Measurements from ENCODE around the gene TSC1. TPM values are rescaled to one million over a fixed set of nuclear protein-coding genes. Genes with fewer than 3 reads are reported as not detected.

Gene TSC1
- total and polyA plus RNA-seq, 2 experiments from 2014 or later = 23.7 to 48.0 TPM

DNA sequence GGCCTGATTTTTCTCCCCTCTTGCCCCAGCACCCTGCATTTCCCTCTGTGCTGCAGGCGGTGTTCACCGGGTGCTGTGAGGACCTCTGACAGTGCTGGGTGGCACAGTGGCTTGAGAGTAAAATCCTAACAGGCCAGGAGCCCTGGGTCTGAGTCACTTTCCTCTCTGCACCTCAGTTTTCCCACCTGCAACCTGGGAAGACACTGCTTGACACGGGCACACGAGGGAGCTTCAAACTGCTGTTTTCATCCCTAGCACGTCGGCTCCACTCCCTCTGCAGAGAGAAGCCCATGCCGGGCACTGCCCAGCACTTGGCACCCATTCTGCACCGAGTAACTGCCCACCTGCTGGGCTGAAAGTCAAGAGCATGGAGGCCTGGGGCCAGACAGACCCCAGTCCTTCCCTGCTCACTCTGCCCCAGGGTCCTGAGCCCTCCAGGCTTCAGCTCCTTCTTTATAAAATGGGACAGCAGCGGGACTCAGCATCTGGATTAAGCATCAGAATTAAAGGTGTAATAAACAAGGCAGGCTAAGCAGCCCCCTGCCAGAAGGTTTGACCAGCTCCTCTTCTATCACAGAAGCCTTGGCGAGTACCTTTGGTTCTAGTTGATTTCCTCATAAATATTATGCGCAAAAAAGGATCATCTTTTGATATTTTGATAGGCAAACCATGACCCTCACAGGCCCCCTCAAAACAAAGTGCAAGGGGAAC is 39.2 kb upstream of the TSC1 start:
- no peak for ATAC-seq
- H3K27ac ChIP-seq (ENCODE audit: low read depth) = no peak overlapping the region
- peaks cover 4% of the 10 kb centered on the region; the same call in 1 of the 2 replicates for H3K4me1 ChIP-seq (ENCODE audit: insufficient read depth)
- no peak overlapping the region for H3K27ac Mint-ChIP-seq
- no peaks in the 10 kb centered on the region for H3K79me2 ChIP-seq (replicated peaks; ENCODE audit: insufficient read depth)
- H3K4me2 ChIP-seq = no peak overlapping the region
- no peak overlapping the region for H3K4me3 ChIP-seq
- no peak for DNase-seq (ENCODE audit: low spot score)
- H3K36me3 Mint-ChIP-seq (ENCODE audit: low read depth) = no peaks in the 10 kb centered on the region
- peaks cover 24% of the 10 kb centered on the region for H3K27me3 Mint-ChIP-seq (ENCODE audit: insufficient read depth, low read depth, poor library complexity)
- peaks cover 8% of the 10 kb centered on the region for H3K4me1 Mint-ChIP-seq
- TF ChIP-seq, protein P1, sequence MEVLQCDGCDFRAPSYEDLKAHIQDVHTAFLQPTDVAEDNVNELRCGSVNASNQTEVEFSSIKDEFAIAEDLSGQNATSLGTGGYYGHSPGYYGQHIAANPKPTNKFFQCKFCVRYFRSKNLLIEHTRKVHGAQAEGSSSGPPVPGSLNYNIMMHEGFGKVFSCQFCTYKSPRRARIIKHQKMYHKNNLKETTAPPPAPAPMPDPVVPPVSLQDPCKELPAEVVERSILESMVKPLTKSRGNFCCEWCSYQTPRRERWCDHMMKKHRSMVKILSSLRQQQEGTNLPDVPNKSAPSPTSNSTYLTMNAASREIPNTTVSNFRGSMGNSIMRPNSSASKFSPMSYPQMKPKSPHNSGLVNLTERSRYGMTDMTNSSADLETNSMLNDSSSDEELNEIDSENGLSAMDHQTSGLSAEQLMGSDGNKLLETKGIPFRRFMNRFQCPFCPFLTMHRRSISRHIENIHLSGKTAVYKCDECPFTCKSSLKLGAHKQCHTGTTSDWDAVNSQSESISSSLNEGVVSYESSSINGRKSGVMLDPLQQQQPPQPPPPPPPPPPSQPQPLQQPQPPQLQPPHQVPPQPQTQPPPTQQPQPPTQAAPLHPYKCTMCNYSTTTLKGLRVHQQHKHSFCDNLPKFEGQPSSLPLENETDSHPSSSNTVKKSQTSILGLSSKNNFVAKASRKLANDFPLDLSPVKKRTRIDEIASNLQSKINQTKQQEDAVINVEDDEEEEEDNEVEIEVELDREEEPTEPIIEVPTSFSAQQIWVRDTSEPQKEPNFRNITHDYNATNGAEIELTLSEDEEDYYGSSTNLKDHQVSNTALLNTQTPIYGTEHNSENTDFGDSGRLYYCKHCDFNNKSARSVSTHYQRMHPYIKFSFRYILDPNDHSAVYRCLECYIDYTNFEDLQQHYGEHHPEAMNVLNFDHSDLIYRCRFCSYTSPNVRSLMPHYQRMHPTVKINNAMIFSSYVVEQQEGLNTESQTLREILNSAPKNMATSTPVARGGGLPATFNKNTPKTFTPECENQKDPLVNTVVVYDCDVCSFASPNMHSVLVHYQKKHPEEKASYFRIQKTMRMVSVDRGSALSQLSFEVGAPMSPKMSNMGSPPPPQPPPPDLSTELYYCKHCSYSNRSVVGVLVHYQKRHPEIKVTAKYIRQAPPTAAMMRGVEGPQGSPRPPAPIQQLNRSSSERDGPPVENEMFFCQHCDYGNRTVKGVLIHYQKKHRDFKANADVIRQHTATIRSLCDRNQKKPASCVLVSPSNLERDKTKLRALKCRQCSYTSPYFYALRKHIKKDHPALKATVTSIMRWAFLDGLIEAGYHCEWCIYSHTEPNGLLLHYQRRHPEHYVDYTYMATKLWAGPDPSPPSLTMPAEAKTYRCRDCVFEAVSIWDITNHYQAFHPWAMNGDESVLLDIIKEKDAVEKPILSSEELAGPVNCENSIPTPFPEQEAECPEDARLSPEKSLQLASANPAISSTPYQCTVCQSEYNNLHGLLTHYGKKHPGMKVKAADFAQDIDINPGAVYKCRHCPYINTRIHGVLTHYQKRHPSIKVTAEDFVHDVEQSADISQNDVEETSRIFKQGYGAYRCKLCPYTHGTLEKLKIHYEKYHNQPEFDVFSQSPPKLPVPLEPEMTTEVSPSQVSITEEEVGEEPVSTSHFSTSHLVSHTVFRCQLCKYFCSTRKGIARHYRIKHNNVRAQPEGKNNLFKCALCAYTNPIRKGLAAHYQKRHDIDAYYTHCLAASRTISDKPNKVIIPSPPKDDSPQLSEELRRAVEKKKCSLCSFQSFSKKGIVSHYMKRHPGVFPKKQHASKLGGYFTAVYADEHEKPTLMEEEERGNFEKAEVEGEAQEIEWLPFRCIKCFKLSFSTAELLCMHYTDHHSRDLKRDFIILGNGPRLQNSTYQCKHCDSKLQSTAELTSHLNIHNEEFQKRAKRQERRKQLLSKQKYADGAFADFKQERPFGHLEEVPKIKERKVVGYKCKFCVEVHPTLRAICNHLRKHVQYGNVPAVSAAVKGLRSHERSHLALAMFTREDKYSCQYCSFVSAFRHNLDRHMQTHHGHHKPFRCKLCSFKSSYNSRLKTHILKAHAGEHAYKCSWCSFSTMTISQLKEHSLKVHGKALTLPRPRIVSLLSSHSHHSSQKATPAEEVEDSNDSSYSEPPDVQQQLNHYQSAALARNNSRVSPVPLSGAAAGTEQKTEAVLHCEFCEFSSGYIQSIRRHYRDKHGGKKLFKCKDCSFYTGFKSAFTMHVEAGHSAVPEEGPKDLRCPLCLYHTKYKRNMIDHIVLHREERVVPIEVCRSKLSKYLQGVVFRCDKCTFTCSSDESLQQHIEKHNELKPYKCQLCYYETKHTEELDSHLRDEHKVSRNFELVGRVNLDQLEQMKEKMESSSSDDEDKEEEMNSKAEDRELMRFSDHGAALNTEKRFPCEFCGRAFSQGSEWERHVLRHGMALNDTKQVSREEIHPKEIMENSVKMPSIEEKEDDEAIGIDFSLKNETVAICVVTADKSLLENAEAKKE (CRISPR knock-in tag; IDR thresholded peaks at IDR 0.05) = no peak
- TF ChIP-seq, protein P2, sequence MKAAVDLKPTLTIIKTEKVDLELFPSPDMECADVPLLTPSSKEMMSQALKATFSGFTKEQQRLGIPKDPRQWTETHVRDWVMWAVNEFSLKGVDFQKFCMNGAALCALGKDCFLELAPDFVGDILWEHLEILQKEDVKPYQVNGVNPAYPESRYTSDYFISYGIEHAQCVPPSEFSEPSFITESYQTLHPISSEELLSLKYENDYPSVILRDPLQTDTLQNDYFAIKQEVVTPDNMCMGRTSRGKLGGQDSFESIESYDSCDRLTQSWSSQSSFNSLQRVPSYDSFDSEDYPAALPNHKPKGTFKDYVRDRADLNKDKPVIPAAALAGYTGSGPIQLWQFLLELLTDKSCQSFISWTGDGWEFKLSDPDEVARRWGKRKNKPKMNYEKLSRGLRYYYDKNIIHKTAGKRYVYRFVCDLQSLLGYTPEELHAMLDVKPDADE (IDR thresholded peaks at IDR 0.05) = no peak
- TF ChIP-seq ZNF331 (CRISPR knock-in tag; IDR thresholded peaks at IDR 0.05; ENCODE audit: low read depth) = no peak
- TF ChIP-seq ZNF114 (CRISPR knock-in tag; IDR thresholded peaks at IDR 0.05) = no peak
- TF ChIP-seq, protein P3, sequence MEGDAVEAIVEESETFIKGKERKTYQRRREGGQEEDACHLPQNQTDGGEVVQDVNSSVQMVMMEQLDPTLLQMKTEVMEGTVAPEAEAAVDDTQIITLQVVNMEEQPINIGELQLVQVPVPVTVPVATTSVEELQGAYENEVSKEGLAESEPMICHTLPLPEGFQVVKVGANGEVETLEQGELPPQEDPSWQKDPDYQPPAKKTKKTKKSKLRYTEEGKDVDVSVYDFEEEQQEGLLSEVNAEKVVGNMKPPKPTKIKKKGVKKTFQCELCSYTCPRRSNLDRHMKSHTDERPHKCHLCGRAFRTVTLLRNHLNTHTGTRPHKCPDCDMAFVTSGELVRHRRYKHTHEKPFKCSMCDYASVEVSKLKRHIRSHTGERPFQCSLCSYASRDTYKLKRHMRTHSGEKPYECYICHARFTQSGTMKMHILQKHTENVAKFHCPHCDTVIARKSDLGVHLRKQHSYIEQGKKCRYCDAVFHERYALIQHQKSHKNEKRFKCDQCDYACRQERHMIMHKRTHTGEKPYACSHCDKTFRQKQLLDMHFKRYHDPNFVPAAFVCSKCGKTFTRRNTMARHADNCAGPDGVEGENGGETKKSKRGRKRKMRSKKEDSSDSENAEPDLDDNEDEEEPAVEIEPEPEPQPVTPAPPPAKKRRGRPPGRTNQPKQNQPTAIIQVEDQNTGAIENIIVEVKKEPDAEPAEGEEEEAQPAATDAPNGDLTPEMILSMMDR (conservative IDR thresholded peaks at IDR 0.05; ENCODE audit: low read depth in 2 of 2) = no peak
- TF ChIP-seq EZH2phosphoT487 (IDR thresholded peaks at IDR 0.05; ENCODE audit: unreplicated experiment) = no peak
- TF ChIP-seq CREB1 (CRISPR knock-in tag; IDR thresholded peaks at IDR 0.05; ENCODE audit: low read depth) = no peak
- TF ChIP-seq STAT1 (IDR thresholded peaks at IDR 0.05; ENCODE audit: unreplicated experiment) = no peak
- TF ChIP-seq, protein P4, sequence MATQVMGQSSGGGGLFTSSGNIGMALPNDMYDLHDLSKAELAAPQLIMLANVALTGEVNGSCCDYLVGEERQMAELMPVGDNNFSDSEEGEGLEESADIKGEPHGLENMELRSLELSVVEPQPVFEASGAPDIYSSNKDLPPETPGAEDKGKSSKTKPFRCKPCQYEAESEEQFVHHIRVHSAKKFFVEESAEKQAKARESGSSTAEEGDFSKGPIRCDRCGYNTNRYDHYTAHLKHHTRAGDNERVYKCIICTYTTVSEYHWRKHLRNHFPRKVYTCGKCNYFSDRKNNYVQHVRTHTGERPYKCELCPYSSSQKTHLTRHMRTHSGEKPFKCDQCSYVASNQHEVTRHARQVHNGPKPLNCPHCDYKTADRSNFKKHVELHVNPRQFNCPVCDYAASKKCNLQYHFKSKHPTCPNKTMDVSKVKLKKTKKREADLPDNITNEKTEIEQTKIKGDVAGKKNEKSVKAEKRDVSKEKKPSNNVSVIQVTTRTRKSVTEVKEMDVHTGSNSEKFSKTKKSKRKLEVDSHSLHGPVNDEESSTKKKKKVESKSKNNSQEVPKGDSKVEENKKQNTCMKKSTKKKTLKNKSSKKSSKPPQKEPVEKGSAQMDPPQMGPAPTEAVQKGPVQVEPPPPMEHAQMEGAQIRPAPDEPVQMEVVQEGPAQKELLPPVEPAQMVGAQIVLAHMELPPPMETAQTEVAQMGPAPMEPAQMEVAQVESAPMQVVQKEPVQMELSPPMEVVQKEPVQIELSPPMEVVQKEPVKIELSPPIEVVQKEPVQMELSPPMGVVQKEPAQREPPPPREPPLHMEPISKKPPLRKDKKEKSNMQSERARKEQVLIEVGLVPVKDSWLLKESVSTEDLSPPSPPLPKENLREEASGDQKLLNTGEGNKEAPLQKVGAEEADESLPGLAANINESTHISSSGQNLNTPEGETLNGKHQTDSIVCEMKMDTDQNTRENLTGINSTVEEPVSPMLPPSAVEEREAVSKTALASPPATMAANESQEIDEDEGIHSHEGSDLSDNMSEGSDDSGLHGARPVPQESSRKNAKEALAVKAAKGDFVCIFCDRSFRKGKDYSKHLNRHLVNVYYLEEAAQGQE (IDR thresholded peaks at IDR 0.05; ENCODE audit: unreplicated experiment) = no peak
- no peak for TF ChIP-seq NANOG (IDR thresholded peaks at IDR 0.05; ENCODE audit: borderline replicate concordance)
- no peak for TF ChIP-seq POLR2AphosphoS5 (IDR thresholded peaks at IDR 0.05; ENCODE audit: low read depth)
- no peak for TF ChIP-seq EZH2 (IDR thresholded peaks at IDR 0.05; ENCODE audit: low read depth, unreplicated experiment)
- no peak overlapping the region for H2AFZ ChIP-seq
- H3K9me3 Mint-ChIP-seq = no peaks in the 10 kb centered on the region
- H3K4me3 Mint-ChIP-seq = no peak overlapping the region
- peaks cover 11% of the 10 kb centered on the region for H3K27me3 ChIP-seq (ENCODE audit: insufficient read depth)
- no peaks in the 10 kb centered on the region for H3F3A ChIP-seq (replicated peaks; ENCODE audit: low read depth)
- no peaks in the 10 kb centered on the region for H3K36me3 ChIP-seq (ENCODE audit: insufficient read depth)
- no peaks in the 10 kb centered on the region for H4K20me1 ChIP-seq (replicated peaks; ENCODE audit: insufficient read depth)
- no peaks in the 10 kb centered on the region for H3K9me2 ChIP-seq (ENCODE audit: insufficient read depth)

All from GM23338 (cell line).